ENCODE measurements around the gene S100A11.

Gene S100A11

DNA sequence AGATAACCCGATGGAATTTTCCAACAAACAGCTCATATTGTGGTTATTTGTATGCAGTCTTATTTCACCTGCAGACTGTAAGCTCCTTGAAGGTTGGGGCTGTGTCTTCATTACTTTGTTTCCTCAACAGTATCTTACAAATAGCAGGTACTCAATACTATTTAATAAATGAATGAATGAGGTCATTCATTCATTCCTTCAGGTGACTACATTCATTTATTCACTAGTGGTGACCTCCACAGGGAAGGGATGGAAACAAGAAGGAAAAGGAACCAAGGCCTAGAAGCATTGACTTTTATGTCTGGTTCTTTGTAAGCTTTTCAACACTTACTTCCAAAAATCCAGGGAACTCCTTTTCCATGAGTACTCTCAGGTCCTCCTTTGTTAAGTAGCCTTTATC lies 51.0 kb downstream of the S100A11 start:
- DNase-seq (ENCODE audit: low read depth in 2 of 3, low spot score in 1 of 3): no peak

DNA sequence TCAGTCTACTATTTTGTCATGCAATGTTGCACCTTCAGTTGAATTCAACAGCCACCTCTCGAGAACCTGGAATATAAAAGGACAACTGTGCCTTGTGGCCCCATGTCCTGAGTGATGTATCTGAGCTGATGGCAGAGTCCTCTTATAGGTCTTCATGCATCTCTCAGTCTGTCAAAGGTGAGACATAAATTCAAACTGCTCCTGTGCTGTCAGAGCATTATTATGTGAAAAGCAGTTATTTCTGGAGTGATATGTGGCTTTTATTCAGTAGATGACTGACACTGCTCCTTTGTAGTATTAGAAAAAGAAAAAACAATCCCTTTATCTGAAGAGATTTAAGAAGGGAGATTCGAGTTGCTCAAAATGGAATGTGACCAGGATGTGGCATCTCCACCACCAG lies 51.5 kb downstream of the S100A11 start:
- no peak for DNase-seq (ENCODE audit: low read depth in 2 of 3, low spot score in 1 of 3)

DNA sequence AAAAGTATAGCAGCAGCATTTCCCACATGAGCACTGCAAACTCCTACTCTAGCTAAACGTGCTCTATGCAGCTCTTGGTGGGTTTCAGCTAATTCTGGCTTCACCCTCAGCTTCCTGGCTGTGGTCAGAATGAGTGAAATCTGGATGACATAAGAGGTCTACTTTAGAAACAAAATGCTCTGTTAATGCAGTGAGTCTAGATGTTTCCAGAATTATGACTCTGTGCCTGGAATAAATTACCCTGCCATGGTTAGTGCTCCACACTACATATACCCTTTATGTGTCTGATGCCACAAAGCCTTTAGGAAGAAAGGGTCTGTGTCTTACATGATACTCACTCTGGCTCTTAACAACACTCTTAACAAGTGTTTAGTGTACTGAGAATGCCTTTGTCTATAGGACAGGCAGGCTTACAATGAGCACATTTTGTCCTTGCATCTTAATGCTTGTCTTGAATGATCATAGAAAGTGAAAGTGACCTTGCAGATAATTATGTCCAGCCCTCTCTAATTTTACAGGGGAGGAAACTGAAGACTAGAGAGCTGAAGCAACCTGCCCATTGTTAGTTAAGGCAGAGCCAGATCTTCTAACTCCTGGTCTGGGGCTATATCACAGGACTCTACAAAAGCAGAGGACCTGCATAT lies 52.4 kb downstream of the S100A11 start:
- DNase-seq (ENCODE audit: low read depth in 2 of 3, low spot score in 1 of 3): peak in 1 of 3 donors; percentile 23
